ENCODE data around the gene PAM. TPM values are rescaled to one million over a fixed set of nuclear protein-coding genes. Genes with fewer than 3 reads are reported as not detected.

The PAM gene
- total RNA-seq, 4 donors from 2014 or later = 73.0 to 181 (median 138) TPM

GRCh38 chr5:102815540-102816332 is 60.6 kb downstream of the PAM start:
- no peak overlapping the region for H3K27ac ChIP-seq
- H3K27me3 ChIP-seq = no peaks in the 10 kb centered on the region
- H3K4me1 ChIP-seq = peaks cover 0 to 24% (median 13%) of the 10 kb centered on the region in 4 donors
- no peak overlapping the region for H3K4me3 ChIP-seq
- in situ Hi-C loops (cut with MboI; ENCODE audit: low pct_ligation_motif_present in 1 of 4, low pct_unique_long_range_greater_than_20kb in 1 of 4, low sequenced_read_pairs in 3 of 4) = no loop called here
- intact Hi-C loops (cut with DNase I; ENCODE audit: low total_unique reads) = no loop called here
- TF ChIP-seq POLR2A (IDR thresholded peaks at IDR 0.05) = no peak
- TF ChIP-seq CTCF (IDR thresholded peaks at IDR 0.05) = no peak
- TF ChIP-seq EP300 (IDR thresholded peaks at IDR 0.05; ENCODE audit: low read depth) = no peak
- no peak for TF ChIP-seq POLR2AphosphoS5 (IDR thresholded peaks at IDR 0.05)
- DNase-seq = no peak
- no peaks in the 10 kb centered on the region for H3K36me3 ChIP-seq
- 44 to 68% methylated on average over 2 to 3 of the region's 3 CpGs for WGBS, 2 donors (ENCODE audit: low coverage in 1 of 2)
- no peaks in the 10 kb centered on the region for H3K9me3 ChIP-seq

- DNase-seq = no peak
- 71 to 76% methylated on average over 1 of the region's 1 CpG for WGBS, 2 donors (ENCODE audit: low coverage in 1 of 2)
- in situ Hi-C loops (cut with MboI; ENCODE audit: low pct_ligation_motif_present in 1 of 4, low pct_unique_long_range_greater_than_20kb in 1 of 4, low sequenced_read_pairs in 3 of 4) = no loop called here
- TF ChIP-seq CTCF (IDR thresholded peaks at IDR 0.05) (no peak), POLR2AphosphoS5 (IDR thresholded peaks at IDR 0.05) (no peak), POLR2A (IDR thresholded peaks at IDR 0.05) (no peak), EP300 (IDR thresholded peaks at IDR 0.05; ENCODE audit: low read depth) (no peak)
- Histone ChIP-seq H3K36me3 (no peaks in the 10 kb centered on the region), H3K4me3 (no peak overlapping the region), H3K27me3 (no peaks in the 10 kb centered on the region), H3K27ac (no peak overlapping the region), H3K4me1 (peaks cover 0 to 12% (median 6%) of the 10 kb centered on the region in 4 donors), H3K9me3 (no peaks in the 10 kb centered on the region)
- intact Hi-C loops (cut with DNase I; ENCODE audit: low total_unique reads) = no loop called here
Measured at GRCh38 chr5:102818345-102818744, 63.2 kb downstream of the PAM start.

- WGBS, 2 donors (ENCODE audit: low coverage in 1 of 2) = 74 to 85% methylated on average over 5 of the region's 5 CpGs
- no peak overlapping the region for H3K4me3 ChIP-seq
- no peak for DNase-seq
- H3K9me3 ChIP-seq = no peaks in the 10 kb centered on the region
- no peak overlapping the region for H3K27ac ChIP-seq
- intact Hi-C loops (cut with DNase I; ENCODE audit: low total_unique reads) = no loop called here
- in situ Hi-C loops (cut with MboI; ENCODE audit: low pct_ligation_motif_present in 1 of 4, low pct_unique_long_range_greater_than_20kb in 1 of 4, low sequenced_read_pairs in 3 of 4) = no loop called here
- no peaks in the 10 kb centered on the region for H3K36me3 ChIP-seq
- no peaks in the 10 kb centered on the region for H3K27me3 ChIP-seq
- H3K4me1 ChIP-seq = peaks cover 0 to 16% (median 6%) of the 10 kb centered on the region in 4 donors
- TF ChIP-seq POLR2A (IDR thresholded peaks at IDR 0.05) (no peak), CTCF (IDR thresholded peaks at IDR 0.05) (no peak), EP300 (IDR thresholded peaks at IDR 0.05; ENCODE audit: low read depth) (no peak), POLR2AphosphoS5 (IDR thresholded peaks at IDR 0.05) (no peak)
Measured at GRCh38 chr5:102818934-102819333, 63.8 kb downstream of the PAM start.

- no peaks in the 10 kb centered on the region for H3K36me3 ChIP-seq
- no peaks in the 10 kb centered on the region for H3K9me3 ChIP-seq
- no peak overlapping the region for H3K4me3 ChIP-seq
- no peak for DNase-seq
- intact Hi-C loops (cut with DNase I; ENCODE audit: low total_unique reads) = no loop called here
- peaks cover 0 to 16% (median 6%) of the 10 kb centered on the region in 4 donors for H3K4me1 ChIP-seq
- in situ Hi-C loops (cut with MboI; ENCODE audit: low pct_ligation_motif_present in 1 of 4, low pct_unique_long_range_greater_than_20kb in 1 of 4, low sequenced_read_pairs in 3 of 4) = no loop called here
- TF ChIP-seq POLR2A (IDR thresholded peaks at IDR 0.05) = no peak
- 77 to 81% methylated on average over 5 of the region's 5 CpGs for WGBS, 2 donors (ENCODE audit: low coverage in 1 of 2)
- no peak overlapping the region for H3K27ac ChIP-seq
- no peaks in the 10 kb centered on the region for H3K27me3 ChIP-seq
Measured at GRCh38 chr5:102819634-102820033, 64.5 kb downstream of the PAM start.

All from transverse colon (tissue), 4 donors.